COLO668 (cell line): Measurements from ENCODE around the gene RERE.
"Not testable (repeated sequence)": the region's sequence is repeated elsewhere in the genome, so short reads cannot be mapped to it uniquely, and the experiment has no call there.

Experiments
- DNase-seq: peaks from one replicate; lab custom pipeline; 2025; ENCODE audit not compliant: unreplicated experiment; lab: John Stamatoyannopoulos, UW

RERE gene

DNA sequence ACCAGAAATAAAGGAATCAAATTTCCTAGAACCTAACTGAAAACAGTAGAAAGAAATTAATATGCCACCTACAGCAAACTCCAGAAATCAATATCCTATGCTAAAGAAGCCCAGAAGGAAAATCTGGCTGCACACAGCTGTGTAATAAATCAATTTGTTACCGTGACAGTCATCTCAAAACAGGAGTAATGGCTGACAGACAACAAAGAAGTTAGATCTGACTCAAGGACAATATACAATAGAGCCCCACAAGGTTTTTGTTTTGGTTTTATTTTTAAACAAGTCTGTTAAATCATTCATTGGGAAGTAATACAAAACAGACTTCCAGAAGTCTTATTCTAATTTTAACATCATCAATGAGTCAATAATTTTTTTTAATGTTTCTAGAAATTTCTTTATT, 168.4 kb downstream of the RERE start:
- DNase-seq = no peak

DNA sequence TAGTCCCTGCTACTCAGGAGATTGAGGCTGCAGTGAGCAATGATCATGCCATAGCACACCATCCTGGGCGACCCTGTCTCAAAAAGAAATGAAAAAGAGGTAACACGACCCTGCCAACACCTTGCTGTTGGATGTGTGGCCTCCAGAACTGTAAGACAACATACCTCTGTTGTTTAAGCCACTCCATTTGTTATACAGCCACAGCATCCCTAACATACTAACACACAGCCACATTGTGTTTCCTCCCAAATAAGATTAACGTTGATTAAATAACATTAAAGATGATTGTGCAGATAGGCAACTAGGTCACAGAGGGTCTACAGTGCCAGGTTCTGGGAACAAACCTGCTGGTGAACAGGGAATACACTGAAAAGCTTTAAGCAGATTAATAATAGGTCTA, 170.4 kb downstream of the RERE start:
- no peak for DNase-seq

GRCh38 chr1:8646189-8646588, 171.3 kb downstream of the RERE start:
- DNase-seq = no peak

GRCh38 chr1:8643542-8644536, 173.6 kb downstream of the RERE start:
- DNase-seq = no peak

DNA sequence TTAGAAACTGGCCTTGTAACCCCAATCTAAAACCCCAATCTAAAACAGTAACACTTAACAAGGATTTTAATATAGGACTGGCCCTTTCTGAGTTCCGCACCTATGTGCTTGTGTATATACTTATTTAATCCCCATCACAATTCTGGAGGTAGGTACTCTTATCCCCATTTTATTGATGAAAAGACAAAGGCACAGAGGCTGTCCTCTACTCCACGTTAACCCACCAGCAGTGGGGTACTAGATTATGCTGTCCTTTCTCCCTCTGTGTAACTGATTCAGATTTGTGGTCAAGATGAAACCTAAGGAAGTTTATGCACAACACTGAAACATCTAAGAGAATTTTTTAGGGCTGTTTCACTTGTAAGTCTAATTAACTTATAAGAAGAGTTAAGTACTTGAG, 175.3 kb downstream of the RERE start:
- no peak for DNase-seq

DNA sequence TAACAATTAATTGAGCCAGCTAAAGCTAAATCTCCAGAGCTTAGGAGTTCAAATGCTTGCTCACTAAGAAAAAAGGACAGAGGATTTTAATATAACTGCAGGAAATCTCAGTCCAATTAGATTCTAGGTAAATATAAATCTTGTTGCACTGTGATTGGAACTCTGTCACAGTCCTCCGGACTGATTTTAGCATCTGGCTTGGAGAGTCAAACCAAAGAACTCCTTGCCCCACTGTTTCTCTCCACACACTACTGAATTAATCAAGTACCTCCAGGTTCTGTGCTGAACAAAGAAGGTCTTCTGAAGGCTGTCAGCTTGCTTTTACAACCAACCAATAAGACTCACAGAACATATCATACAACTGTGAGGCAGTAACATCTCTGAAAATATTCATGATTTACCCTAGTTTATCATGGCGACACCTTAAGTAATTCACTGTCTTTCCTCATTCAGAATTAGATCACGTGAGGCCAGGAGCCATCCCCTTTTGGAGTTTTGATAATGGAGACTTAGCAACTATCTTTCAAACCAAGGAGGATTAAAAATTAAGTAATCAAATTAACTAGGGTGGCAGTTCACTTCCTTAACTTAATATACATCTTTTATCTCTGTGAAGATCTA, 176.0 kb downstream of the RERE start:
- no peak for DNase-seq

DNA sequence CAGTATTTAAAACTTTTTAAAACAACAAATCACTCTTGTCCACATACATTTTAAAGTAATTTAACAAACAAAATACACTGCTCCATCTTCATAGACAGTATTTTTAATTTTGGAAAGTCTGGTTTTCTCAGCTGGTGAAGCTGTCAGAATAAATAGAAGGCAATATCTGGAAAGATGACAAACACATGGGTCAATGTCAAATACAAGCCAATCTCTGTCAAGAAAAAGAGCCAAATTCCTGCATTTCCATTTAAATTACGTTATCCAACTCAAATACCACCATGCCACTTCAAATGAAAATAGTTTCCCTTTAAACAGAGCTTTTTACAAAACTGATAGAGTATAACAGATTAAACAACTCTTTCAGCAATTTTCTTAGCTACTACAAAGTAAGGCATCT, 176.5 kb downstream of the RERE start:
- DNase-seq = no peak

DNA sequence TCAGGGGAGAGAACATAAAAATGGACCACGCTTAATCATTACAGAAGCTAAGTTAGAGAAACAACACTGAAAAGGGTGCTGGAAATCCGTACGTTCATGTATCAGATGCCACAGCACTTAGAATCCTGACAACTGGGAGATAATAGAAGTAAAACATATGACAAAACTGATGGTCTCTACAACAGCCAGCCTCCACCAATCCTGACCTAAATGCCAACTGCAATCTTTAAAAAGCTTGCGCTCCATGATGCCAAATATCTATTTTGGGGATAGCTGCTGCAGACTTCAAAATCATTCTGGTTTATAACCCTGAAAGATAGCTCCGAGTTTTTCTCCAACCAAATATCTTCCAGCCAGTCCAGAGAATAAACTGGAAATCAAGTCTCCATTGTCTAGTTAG, 178.3 kb downstream of the RERE start:
- DNase-seq = no peak

DNA sequence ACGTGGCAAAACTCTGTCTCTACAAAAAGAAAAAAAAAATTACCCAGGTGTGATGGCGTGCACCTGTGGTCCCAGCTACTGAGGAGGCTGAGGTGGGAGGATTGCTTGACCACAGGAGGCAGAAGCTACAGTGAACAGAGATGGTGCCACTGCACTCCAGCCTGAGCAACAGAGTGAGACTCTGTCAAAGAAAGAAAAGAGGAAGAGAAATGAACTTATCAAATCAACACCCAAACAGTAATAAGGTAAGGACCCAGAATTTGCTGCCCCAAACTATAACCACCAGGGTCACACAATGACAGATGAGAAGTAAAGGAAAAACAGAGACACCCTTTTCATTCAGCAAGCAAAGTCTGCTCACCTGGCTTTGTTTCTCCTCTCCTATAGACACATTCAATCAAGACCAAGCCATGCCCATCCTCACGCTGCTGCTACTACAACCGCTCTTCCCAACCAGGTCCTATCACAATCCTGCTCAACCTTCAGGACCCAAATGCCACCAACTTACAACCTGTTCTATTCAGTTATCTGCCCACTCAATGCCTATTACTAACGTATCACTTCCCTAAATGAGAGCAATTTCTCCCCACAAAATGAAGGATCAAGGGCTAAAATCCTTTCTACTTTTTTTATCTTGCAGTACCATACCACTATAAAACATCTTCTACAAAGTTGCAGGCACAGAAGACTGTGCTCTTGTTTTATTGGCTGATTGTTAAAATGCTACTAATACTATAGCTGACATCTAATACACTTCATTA, 183.5 kb downstream of the RERE start:
- DNase-seq = no peak

- no peak for DNase-seq
These were observed 185.3 kb downstream of the RERE start for GRCh38 chr1:8632102-8632501.

DNA sequence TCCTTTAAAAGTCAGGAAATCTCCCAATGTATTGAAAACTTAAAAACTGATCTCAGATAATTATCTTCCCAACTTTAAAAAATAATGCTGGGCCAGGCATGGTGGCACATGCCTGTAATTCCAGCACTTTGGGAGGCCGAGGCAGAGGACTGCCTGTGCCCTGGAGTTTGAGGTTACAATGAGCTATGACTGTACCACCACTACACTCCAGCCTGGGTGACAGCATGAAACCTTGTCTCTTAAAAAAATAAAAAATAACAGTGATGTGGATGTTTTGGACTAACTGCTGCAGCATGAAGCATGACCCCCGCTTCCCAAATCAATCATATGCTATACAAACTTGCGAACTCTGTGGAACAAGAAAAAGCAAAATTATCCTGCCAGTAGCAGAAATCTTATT, 186.3 kb downstream of the RERE start:
- no peak for DNase-seq

GRCh38 chr1:8629241-8630091, 188.0 kb downstream of the RERE start:
- DNase-seq = no peak

- no peak for DNase-seq
These were observed 188.8 kb downstream of the RERE start for GRCh38 chr1:8628606-8629005.

DNA sequence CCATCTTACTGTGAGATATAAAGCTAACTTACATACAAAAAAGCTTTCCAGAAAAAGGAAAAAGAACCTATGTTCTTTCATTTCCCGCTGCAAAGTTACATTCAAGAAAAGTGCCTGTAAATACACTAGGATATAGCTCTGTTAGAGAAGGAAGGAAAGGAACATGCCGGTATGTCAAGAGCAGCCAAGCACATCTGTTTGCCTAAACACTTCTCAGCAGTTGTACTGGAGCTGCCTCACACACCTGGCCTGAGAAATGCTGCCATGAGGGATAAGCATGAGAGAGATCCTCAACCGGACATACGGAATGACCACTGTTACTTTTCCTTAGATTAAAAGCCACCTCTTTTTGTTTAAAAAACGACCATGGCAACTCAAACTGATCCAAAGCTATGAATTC, 189.7 kb downstream of the RERE start:
- DNase-seq = no peak

DNA sequence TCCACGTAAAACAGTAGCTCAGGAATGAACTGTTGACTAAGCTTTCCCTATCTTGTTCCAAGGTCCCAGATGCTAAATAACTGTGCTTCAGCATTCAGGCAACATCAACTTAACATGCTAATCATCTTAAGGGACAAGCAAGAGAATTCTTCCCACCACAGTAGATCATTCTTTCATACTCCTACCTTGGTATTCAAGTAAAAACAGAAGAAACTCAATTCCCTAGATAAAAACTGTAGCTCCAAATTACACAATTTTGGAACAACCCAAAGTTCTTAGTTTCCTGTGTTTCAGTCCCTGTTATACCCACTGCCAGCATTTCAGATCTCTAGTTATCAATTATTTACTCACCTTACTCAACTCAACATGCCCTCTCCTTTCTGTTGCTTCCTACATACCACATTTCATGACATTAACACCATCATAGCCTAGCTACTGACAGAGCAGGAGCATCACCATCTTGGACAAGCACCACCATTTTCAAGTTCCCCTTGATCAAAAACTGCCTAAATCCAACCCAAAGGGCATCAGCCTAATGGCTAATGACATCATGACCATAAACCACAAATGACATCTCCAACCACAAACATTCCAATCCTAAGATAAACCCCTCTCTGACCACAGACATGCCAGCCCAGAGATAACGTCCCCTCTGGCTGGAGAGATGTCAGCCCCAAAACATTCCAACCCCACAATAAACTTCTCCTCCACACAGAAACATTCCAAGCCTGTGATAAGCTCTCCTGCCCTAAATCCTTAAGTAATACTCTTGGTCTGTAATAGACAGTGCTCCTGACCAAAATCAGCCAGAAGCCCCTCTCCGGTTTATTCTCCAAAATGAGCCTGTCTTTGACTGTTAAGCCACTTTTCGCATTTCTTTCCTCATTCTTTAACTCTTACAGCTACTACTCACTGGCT, 191.2 kb downstream of the RERE start:
- DNase-seq = no peak

GRCh38 chr1:8625491-8625890, 191.9 kb downstream of the RERE start:
- DNase-seq = no peak

DNA sequence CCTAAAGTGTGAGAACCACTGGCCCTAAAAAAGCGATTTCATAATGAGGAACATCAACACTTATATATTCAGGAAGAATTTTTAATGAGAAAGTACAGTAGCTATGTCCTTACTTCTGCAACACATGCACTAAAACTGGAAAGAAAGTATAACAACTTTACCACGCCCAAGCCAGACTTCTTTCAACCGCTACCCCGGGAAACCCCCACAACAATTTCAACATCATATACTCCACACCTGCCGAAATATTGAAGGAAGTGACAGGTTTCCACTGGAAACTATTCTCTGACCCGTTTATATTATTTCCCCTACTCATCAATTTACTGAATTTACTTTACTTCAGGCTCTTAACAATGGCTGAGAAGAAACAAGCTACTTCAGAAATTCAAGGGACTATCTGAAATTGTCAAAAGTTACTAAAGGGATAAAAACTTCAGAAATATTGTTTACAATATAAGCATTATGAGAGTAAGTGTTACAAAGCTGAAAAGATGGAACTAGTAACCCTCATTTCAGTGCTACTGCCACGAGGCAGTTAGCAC, 193.7 kb downstream of the RERE start:
- DNase-seq = not testable (repeated sequence)

DNA sequence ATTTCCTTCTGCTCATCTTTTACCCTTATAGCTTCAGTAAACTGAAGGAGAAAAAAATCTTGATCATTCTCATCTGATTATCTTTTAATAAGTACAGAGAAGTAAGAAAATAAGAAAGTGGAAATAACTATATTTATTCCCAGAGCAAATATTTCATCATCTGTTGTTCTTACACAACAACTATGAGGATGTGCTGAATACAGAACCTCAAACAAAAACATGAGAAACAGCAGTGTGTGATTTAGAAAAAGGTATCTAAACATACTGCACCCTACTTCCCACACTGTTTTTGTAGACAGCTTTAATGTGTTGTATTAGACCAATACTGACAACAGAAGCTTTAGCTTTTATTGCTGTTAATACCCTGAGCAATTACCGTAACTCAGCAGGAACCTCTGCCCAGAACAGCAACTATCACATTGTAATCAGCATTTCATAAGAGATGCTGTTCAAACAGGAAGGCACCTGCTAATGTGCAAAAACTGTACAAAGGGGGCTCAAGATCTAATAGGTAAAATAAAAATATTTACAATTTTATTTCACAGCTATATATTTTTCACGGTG, 195.6 kb downstream of the RERE start:
- DNase-seq = not testable (repeated sequence)

DNA sequence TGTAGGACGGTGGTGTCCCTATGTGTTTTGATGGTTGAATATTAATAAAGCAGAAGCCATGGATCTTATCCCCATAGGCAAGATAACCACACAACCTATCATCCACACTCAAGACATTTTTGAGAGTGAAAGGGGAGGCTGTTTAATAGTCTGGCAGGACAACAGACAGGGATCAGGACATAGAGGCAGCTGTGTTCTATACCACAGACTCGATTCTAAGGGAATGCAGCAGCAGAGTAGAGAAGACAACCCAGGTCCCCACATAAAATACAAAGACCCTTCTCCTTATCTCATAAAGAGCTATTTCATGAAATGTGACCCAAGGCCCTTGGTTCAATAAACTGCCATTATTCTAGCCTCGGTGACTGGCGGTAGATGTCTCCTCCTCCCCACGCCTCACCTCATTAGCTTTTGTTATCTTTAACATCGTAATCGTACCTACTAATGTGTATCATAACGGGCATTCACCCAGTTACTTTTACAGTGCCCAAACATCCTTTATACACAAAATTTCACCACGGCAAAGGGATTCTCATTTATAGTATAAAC, 196.3 kb downstream of the RERE start:
- not testable (repeated sequence) for DNase-seq
